GM21528 (cell line): Measurements from ENCODE around the gene NFATC2.

Experiments used
- ATAC-seq: cut with Tn5 transposase; IDR thresholded peaks from one replicate; pipeline ENCODE4 v1.9.1; 2021; ENCODE audit warnings: mild to moderate bottlenecking, moderate library complexity; ENCODE audit not compliant: unreplicated experiment, low FRiP score

The NFATC2 gene

GRCh38 chr20:51423290-51423667 lies 119.2 kb downstream of the NFATC2 start:
- ATAC-seq = no peak

GRCh38 chr20:51422514-51423289 lies 119.8 kb downstream of the NFATC2 start:
- ATAC-seq = no peak

DNA sequence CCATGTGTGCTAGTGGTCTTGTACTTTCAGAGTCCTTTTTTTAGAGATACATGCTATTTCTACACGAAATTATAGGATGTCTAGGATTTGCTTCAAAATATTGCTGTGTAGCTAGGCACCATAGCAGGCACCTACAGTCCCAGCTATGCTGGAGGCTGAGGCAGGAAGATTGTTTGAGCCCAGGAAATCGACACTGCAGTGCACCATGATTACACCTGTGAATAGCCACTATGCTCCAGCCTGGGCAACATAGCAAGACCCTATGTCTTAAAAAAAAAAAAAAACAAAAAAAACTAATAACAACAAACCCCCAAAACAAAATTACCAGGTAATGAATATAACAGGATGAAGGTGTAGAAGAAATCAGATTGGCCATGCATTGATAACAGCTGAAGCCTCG lies 121.7 kb downstream of the NFATC2 start:
- ATAC-seq = no peak

GRCh38 chr20:51420111-51420510 lies 122.4 kb downstream of the NFATC2 start:
- no peak for ATAC-seq

DNA sequence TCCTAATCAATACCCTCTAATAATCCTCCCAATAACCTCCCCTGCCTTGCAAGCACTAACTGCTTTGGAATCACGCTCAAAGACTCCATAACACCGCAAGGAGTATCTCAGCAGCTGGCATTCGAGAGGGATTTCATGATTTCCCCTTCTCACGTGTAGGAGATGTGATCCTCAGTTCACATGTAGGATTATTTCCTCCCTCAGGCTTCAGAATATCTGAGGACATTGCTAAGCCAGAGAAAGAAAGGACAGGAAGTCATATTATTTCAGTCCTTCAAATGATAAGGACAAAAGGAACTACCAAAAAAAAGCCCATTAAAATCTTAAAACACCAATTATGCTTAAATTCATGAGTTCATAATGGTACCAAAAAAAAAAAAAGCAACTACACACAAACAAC lies 122.9 kb downstream of the NFATC2 start:
- ATAC-seq = no peak

GRCh38 chr20:51419231-51419630 lies 123.3 kb downstream of the NFATC2 start:
- no peak for ATAC-seq

DNA sequence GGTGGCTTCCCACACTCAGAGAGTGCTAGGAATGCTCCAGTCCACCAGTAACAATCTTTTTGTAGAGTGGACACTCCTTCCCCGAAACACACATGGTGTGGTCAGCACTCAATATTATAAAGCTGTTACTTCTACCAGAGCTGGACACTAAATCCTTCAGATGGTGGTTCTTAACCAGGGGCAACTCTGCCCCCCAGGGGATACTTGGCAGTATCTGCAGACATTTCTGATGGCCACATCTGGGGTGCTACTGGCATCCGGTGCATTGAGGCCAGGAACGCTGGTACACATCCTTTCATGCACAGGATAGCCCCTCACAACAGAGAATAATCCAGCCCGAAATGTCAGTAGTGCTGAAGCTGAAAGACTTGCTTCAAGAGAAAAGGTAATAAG lies 124.4 kb downstream of the NFATC2 start:
- ATAC-seq = no peak

GRCh38 chr20:51417250-51418136 lies 125.0 kb downstream of the NFATC2 start:
- no peak for ATAC-seq

GRCh38 chr20:51416532-51417249 lies 125.8 kb downstream of the NFATC2 start:
- no peak for ATAC-seq

DNA sequence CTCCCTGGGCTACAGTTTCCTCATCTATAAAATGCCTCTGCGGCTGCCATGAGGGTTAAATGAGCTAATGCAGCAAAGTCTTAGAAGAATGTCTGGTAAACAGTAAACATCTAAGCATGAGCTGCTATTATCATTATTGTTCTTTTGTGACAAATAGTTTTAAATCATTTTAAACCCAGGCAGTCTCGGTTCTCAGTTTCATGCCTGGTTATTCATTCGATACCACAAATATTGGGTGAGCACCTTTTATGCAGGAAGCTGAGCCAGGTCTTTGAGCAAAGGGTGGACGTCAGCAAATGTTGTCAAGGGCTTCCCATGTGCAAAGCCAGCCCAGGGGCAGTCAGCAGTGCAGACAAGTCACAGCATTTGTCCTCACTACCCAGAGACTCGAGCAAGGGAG lies 128.7 kb downstream of the NFATC2 start:
- ATAC-seq = no peak

DNA sequence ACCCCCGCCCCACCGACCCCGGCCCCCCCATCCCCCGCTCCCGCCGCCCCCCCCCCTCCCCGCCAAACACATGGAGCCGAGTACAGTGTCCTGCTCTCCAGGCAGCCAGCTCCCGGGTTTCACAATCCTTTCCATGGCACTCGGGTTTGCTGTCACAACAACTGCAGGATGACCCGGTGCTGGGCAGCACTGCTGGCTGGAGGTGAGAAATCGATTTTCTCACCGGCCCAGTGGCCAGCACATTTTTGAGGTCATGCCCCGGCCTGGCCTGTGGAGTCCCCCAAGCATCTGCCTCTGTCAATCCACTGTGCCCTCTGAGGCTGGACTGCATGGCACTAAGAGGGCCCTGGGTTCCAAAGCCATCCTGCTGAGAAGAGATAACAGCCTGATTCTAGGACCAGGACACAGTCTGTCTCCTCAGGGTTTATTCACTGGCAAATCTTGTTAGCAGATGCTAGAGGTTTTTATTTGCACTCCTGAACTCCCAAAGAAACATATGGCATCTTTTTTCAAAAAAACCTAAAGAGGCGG lies 129.5 kb downstream of the NFATC2 start:
- no peak for ATAC-seq

DNA sequence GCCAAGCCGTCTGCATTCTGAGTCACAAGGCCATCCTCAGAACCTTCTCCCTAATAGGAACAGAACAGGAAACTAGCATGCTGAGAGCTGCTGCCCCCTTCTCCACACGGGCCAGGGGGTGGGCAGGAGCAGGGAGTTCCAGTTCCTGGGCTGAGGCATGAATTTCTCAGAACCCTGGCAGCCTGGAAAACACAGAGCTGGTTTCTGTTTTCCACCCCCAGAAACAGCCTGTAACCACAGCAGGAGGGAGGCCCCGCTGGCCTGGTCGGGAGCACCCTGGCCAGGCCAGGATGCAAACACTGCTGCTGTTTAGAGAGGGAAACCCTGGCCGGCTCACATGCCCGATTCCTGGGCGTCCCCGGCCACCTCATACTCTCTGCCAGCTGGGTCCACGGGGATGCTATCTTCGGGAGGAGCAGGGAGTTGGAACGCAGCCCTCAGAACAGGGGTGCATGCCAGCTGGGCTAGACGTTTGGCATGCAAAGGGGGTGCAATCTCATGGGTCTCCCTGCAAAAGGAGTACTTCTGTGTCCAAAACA lies 130.1 kb downstream of the NFATC2 start:
- no peak for ATAC-seq

DNA sequence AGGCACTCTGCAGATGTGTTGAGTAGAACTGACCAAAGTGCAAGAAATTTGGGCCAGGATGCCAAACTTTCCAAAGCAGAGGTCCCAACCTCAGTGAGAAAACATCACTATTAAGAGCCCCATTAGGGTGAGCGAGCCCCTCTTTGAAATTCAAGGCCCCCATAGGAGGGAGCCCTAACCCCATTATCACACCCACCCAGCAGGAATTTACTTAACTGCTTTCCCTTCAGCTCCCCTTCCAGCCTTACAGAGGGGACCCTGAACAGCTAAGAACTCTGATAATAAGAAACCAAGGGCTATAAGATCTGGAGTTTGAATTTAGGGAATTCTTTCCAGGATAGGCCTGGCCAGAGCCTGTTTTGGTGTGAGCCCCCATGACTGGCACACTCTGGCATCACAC lies 130.6 kb downstream of the NFATC2 start:
- ATAC-seq = no peak

DNA sequence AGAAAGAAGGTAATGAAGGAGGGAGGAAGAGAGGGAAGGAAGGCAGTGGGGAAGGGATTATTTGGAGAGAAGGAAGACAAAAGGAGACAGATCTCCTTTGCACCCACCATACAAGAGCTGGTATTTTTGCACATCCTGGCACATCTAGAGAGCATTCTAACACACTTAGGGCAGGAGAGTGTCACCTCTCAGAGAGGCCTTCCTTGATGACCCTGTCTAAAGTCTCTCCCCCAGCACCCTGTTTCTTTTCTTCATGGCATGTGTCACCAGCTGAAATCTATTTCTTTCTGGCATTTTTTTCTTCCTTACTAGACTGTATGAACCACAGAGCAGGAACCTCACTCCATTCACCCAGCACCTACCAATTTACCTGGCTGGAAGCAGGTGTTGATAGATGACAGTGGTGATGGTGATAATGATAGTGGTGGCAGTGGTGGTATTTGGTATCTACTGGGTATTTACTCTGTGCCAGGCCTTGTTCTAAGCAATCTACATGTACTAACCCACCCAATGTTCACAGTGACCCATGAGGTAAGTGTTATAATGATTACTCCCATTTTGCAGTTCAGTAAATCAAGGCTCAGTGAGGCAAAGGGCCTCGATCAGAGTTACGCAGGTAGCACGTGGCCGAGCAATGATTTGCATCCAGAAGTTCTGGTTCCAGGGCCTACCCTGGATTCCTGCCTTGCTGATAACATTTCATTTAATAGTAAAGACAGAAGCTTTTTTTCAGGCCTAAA lies 131.8 kb downstream of the NFATC2 start:
- no peak for ATAC-seq

DNA sequence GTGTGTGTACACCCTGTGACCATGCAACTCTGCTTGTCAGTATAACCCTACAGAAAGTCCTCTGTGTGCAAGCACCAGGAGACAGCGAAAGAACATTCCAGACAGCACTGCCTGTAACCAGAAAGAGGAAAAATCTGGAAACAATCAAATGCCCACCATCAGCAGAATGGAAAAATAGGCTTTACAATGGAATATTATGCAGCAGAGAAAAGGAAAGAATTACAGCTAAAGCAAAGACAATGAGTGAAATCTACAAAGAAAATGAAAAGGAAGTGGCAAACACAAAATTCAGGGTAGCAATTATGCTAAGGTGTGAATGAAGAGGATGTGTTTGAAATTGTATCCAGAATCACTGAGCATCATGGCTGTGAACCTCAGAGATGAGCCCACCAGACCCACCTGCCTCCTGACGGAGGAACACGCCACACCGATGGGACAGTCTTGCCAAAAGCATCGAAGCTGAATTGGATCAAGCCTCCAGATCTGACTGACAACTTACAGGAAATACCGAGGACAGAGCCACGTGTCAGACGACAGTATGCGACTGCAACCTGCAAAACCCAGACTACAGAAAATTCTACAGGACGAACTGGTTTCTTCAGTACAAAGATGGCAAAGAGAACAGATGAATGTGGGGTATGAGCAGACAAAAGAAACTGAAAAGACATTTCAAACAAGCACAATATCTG lies 133.2 kb downstream of the NFATC2 start:
- ATAC-seq = no peak

DNA sequence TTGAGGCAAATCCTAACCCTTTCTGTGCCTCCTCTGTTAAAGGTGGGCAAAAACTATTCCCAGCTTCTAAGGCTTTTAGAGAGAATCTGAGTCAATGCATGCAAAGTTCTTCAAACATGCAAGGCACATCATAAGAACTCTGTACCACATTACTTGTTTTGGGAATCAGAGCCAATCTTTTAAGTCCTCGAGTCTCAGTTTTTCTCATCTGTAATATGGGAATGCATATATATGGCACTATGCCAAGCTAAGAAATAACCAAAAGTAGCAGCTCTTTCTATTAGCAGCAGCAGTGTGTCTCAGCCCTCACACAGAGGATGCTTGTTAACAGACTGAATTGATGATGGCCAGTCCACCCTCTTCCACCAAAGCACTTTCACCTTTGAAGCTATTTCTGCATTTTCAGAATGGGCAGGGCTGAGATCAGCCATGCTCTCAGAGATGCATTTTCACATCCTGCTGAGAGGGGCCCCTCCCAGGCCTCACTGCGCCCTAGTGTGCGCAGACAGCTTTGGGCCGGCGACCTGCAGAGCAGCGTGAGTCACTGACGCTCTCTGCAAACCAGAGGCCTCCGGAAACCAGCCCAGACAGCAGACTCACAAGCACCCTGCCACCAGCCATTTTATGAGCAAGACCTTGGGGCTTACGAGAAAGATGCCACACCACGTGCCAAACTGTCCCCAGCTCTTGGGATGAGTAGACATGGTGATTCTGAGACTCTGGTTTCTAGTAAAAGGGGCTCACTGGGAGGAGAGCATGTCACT lies 138.0 kb downstream of the NFATC2 start:
- ATAC-seq = peak; percentile 73

GRCh38 chr20:51403466-51404220 lies 138.9 kb downstream of the NFATC2 start:
- ATAC-seq = no peak

- ATAC-seq = no peak
These were observed 140.3 kb downstream of the NFATC2 start for GRCh38 chr20:51402201-51402600.
